ENCODE measurements around the gene MRPL34.

DNA sequence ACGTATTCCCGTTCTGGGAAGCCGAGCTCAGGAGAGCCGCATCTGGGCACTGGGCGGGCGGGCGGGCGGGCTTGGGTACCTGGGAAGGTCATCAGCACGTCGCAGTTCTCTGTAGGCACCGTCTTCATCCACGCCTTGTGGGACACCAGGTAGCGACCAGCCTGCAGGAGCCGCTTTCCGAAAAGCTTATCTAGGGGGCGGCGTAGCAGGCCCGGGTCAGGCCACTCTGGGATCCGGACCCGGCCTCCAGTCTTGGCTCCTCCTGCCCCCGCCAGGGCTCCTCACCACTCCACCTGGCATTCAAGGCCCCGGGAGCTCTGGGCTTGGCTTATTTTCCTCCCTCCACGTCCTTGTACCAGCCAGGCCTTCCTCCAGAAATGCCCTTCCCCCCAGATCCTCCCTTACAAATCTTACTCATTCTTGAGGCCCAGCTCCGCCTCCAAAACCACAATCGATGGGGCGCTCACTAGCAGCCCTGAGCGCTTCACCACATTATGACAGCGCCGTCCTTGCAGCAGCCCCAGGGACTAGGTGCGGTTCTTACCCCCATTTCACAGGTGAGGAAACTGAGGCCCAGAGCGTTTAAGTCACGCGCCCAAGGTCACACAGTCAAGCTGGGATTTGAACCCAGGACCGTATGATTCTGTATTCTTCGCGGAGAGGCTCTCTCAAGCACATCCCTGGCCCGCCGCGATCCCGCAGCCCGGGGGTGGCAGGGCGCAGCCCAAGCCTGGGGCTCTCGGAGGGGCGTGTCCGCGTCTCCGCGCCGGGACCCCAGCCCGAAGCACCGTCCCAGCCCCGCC is 28.1 kb downstream of the MRPL34 start:
- TF ChIP-seq, protein P1, sequence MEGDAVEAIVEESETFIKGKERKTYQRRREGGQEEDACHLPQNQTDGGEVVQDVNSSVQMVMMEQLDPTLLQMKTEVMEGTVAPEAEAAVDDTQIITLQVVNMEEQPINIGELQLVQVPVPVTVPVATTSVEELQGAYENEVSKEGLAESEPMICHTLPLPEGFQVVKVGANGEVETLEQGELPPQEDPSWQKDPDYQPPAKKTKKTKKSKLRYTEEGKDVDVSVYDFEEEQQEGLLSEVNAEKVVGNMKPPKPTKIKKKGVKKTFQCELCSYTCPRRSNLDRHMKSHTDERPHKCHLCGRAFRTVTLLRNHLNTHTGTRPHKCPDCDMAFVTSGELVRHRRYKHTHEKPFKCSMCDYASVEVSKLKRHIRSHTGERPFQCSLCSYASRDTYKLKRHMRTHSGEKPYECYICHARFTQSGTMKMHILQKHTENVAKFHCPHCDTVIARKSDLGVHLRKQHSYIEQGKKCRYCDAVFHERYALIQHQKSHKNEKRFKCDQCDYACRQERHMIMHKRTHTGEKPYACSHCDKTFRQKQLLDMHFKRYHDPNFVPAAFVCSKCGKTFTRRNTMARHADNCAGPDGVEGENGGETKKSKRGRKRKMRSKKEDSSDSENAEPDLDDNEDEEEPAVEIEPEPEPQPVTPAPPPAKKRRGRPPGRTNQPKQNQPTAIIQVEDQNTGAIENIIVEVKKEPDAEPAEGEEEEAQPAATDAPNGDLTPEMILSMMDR (conservative IDR thresholded peaks at IDR 0.05 in 1 of 2, IDR thresholded peaks at IDR 0.05 in 1 of 2; ENCODE audit: low read depth in 1 of 2, low read length in 2 of 2): no peak
- TF ChIP-seq EZH2 (IDR thresholded peaks at IDR 0.05; ENCODE audit: low read length, missing control alignments): no peak
